MM.1S (cell line): Measurements from ENCODE around the gene DOLPP1.

Source experiments
- DNase-seq: peaks from one replicate; pipeline ENCODE4 v3.0.0-alpha.2; 2015
- H2AFZ ChIP-seq: fragments of 300-600 bp; sonication (generic); 2 replicates; pipeline ENCODE4 v1.6.0; 2016; ENCODE audit warnings: antibody characterized with exemption, low read length
- H3F3A ChIP-seq: fragments of 300-600 bp; sonication (generic); 2 replicates; pipeline ENCODE4 v1.6.1; 2016; ENCODE audit warnings: mild to moderate bottlenecking, antibody characterized with exemption, low read length, moderate library complexity, mixed read lengths; ENCODE audit not compliant: insufficient read depth
- H3K27ac ChIP-seq: fragments of 300-600 bp; sonication (generic); 2 replicates; pipeline ENCODE4 v1.5.1; 2016; ENCODE audit warnings: mild to moderate bottlenecking, low read length
- H3K27me3 ChIP-seq: fragments of 300-600 bp; sonication (generic); replicated peaks from 2 replicates; pipeline ENCODE4 v1.6.0; 2016; ENCODE audit warnings: low read length; ENCODE audit not compliant: insufficient read depth
- H3K36me3 ChIP-seq: fragments of 300-600 bp; sonication (generic); replicated peaks from 2 replicates; pipeline ENCODE4 v1.6.1; 2016; ENCODE audit warnings: mild to moderate bottlenecking, low read length, mixed read lengths; ENCODE audit not compliant: insufficient read depth
- H3K4me1 ChIP-seq: fragments of 300-600 bp; sonication (generic); 2 replicates; pipeline ENCODE4 v1.6.1; 2016; ENCODE audit warnings: low read length, mixed read lengths
- H3K4me2 ChIP-seq: fragments of 300-600 bp; sonication (generic); 2 replicates; pipeline ENCODE4 v1.6.0; 2016; ENCODE audit warnings: low read depth, low read length
- H3K4me3 ChIP-seq: fragments of 300-600 bp; sonication (generic); 2 replicates; pipeline ENCODE4 v1.5.1; 2016; ENCODE audit warnings: low read length, mixed read lengths
- H3K79me2 ChIP-seq: fragments of 300-600 bp; sonication (generic); 2 replicates; pipeline ENCODE4 v1.6.1; 2016; ENCODE audit warnings: mixed run types, low read length, mixed read lengths
- H3K9ac ChIP-seq: fragments of 300-600 bp; sonication (generic); 2 replicates; pipeline ENCODE4 v1.6.1; 2016; ENCODE audit warnings: low read length, mixed read lengths
- H3K9me2 ChIP-seq: fragments of 300-600 bp; sonication (generic); replicated peaks from 2 replicates; pipeline ENCODE4 v1.6.1; 2016; ENCODE audit warnings: mild to moderate bottlenecking, low read length, mixed read lengths; ENCODE audit not compliant: insufficient read depth
- H3K9me3 ChIP-seq: fragments of 300-600 bp; sonication (generic); replicated peaks from 2 replicates; pipeline ENCODE4 v1.6.1; 2016; ENCODE audit warnings: mild to moderate bottlenecking, low read length, mixed read lengths; ENCODE audit not compliant: insufficient read depth
- H4K20me1 ChIP-seq: fragments of 300-600 bp; sonication (generic); 2 replicates; pipeline ENCODE4 v1.6.1; 2016; ENCODE audit warnings: mild to moderate bottlenecking, low read length, moderate library complexity, mixed read lengths; ENCODE audit not compliant: insufficient read depth
- CTCF ChIP-seq: fragments of 300-600 bp; sonication (generic); IDR thresholded peaks from 2 replicates; pipeline ENCODE4 v1.5.1; 2016; ENCODE audit warnings: antibody characterized with exemption, low read length, mixed read lengths
- EZH2 ChIP-seq: fragments of 300-600 bp; sonication (generic); optimal IDR thresholded peaks from 2 replicates; pipeline ENCODE3; 2017; ENCODE audit warnings: low read depth, mild to moderate bottlenecking, antibody characterized with exemption, low read length, mixed read lengths
- EZH2phosphoT487 ChIP-seq: fragments of 300-600 bp; sonication (generic); IDR thresholded peaks from 2 replicates; pipeline ENCODE4 v1.6.1; 2018; ENCODE audit warnings: antibody characterized with exemption, low read length

DOLPP1 gene

GRCh38 chr9:129040113-129040643, 40.7 kb upstream of the DOLPP1 start:
- Histone ChIP-seq H3K4me3 (no peak overlapping the region), H3K4me2 (no peak overlapping the region), H3K27me3 (no peaks in the 10 kb centered on the region), H2AFZ (no peak overlapping the region), H3K79me2 (peaks cover 34% of the 10 kb centered on the region), H3K4me1 (peaks cover 14% of the 10 kb centered on the region), H3F3A (peaks cover 5% of the 10 kb centered on the region; the same call in 1 of the 2 replicates), H3K9me3 (no peaks in the 10 kb centered on the region), H3K9me2 (no peaks in the 10 kb centered on the region), H3K27ac (no peak overlapping the region), H3K36me3 (0 out of 2 replicates have a peak, but pooled peaks cover 4% of the 10 kb centered on the region), H4K20me1 (no peaks in the 10 kb centered on the region), H3K9ac (no peak overlapping the region)
- TF ChIP-seq EZH2phosphoT487 (no peak), CTCF (no peak)
- no peak for DNase-seq

- no peak for DNase-seq
- peaks cover 14% of the 10 kb centered on the region for H3K4me1 ChIP-seq
- H3K9me2 ChIP-seq, result no peaks in the 10 kb centered on the region
- peaks cover 28% of the 10 kb centered on the region for H3K79me2 ChIP-seq
- no peak overlapping the region for H3K27ac ChIP-seq
- H3K36me3 ChIP-seq, result 0 out of 2 replicates have a peak, but pooled peaks cover 4% of the 10 kb centered on the region
- H3K27me3 ChIP-seq, result no peaks in the 10 kb centered on the region
- no peaks in the 10 kb centered on the region for H4K20me1 ChIP-seq
- no peaks in the 10 kb centered on the region for H3K9me3 ChIP-seq
- no peak overlapping the region for H3K4me2 ChIP-seq
- no peaks in the 10 kb centered on the region for H3F3A ChIP-seq
- H2AFZ ChIP-seq, result no peak overlapping the region
- H3K4me3 ChIP-seq, result no peak overlapping the region
- H3K9ac ChIP-seq, result no peak overlapping the region
- TF ChIP-seq CTCF (no peak), EZH2phosphoT487 (no peak), EZH2 (no peak)
Observed at GRCh38 chr9:129042016-129042415, 38.9 kb upstream of the DOLPP1 start.

GRCh38 chr9:129052592-129052991, 28.3 kb upstream of the DOLPP1 start:
- Histone ChIP-seq H3K9me2 (no peaks in the 10 kb centered on the region), H3K27me3 (no peaks in the 10 kb centered on the region), H3K9ac (no peak overlapping the region), H3K4me1 (no peaks in the 10 kb centered on the region), H3K79me2 (no peaks in the 10 kb centered on the region), H2AFZ (no peak overlapping the region), H3K4me3 (no peak overlapping the region), H3K27ac (no peak overlapping the region), H4K20me1 (no peaks in the 10 kb centered on the region), H3F3A (no peaks in the 10 kb centered on the region), H3K4me2 (no peak overlapping the region), H3K9me3 (no peaks in the 10 kb centered on the region), H3K36me3 (no peaks in the 10 kb centered on the region)
- TF ChIP-seq EZH2phosphoT487 (no peak), CTCF (no peak), EZH2 (no peak)
- no peak for DNase-seq
